A549 (cell line): ENCODE results near the gene CWC15.

Source experiments
- JUNB ChIP-seq: fragments of >200 bp; sonication (Bioruptor Twin); formaldehyde crosslinking; IDR thresholded peaks from 2 replicates; pipeline ENCODE4 v1.6.1; 2016
- POLR2A ChIP-seq: IDR thresholded peaks from 2 replicates; pipeline ENCODE4 v1.6.1; 2012; ENCODE audit warnings: mild to moderate bottlenecking, low read length
- TF ChIP-seq, protein P1 (sequence below): IDR thresholded peaks from 2 replicates; pipeline ENCODE4 v1.6.1; 2012
- TF ChIP-seq, protein P2 (sequence below): IDR thresholded peaks from 2 replicates; pipeline ENCODE4 v1.6.1; 2012
- TF ChIP-seq, protein P3 (sequence below): fragments of >200 bp; sonication (Bioruptor Twin); formaldehyde crosslinking; IDR thresholded peaks from 3 replicates; pipeline ENCODE4 v1.5.1; 2016
- TF ChIP-seq, protein P4 (sequence below): fragments of 450-650 bp; IDR thresholded peaks from 2 replicates; pipeline ENCODE4 v1.6.1; 2014; ENCODE audit warnings: antibody characterized with exemption
- TF ChIP-seq, protein P5 (sequence below): fragments of 200-600 bp; sonication (generic); IDR thresholded peaks from 2 replicates; pipeline ENCODE4 v1.6.1; 2016; ENCODE audit warnings: antibody characterized with exemption, mild to moderate bottlenecking, moderate library complexity

DNA sequence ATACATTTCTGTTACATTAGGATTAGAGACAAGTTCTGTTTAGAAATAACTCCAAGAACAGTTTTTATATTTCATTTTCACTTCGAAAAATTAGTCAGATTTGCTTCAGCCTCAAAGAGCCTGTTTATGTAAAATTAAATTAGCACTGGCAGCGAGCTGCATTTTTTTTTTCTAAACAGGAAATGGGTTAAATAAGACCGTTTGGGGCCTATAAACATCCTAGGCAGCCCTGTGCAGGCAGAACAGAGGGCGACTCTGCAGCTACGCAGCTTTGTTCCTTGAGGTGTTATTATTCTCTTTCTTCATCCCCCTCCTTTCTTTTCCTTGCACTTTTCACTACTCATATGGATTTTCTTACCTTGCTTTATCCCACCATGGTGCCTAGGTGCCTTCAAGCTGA lies 48.7 kb downstream of the CWC15 start:
- TF ChIP-seq, protein P1, sequence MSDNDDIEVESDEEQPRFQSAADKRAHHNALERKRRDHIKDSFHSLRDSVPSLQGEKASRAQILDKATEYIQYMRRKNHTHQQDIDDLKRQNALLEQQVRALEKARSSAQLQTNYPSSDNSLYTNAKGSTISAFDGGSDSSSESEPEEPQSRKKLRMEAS: no peak
- TF ChIP-seq, protein P2, sequence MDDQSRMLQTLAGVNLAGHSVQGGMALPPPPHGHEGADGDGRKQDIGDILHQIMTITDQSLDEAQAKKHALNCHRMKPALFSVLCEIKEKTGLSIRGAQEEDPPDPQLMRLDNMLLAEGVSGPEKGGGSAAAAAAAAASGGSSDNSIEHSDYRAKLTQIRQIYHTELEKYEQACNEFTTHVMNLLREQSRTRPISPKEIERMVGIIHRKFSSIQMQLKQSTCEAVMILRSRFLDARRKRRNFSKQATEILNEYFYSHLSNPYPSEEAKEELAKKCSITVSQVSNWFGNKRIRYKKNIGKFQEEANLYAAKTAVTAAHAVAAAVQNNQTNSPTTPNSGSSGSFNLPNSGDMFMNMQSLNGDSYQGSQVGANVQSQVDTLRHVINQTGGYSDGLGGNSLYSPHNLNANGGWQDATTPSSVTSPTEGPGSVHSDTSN: no peak
- TF ChIP-seq JUNB (no peak), POLR2A (no peak)
- TF ChIP-seq, protein P3, sequence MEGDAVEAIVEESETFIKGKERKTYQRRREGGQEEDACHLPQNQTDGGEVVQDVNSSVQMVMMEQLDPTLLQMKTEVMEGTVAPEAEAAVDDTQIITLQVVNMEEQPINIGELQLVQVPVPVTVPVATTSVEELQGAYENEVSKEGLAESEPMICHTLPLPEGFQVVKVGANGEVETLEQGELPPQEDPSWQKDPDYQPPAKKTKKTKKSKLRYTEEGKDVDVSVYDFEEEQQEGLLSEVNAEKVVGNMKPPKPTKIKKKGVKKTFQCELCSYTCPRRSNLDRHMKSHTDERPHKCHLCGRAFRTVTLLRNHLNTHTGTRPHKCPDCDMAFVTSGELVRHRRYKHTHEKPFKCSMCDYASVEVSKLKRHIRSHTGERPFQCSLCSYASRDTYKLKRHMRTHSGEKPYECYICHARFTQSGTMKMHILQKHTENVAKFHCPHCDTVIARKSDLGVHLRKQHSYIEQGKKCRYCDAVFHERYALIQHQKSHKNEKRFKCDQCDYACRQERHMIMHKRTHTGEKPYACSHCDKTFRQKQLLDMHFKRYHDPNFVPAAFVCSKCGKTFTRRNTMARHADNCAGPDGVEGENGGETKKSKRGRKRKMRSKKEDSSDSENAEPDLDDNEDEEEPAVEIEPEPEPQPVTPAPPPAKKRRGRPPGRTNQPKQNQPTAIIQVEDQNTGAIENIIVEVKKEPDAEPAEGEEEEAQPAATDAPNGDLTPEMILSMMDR: no peak
- TF ChIP-seq, protein P4, sequence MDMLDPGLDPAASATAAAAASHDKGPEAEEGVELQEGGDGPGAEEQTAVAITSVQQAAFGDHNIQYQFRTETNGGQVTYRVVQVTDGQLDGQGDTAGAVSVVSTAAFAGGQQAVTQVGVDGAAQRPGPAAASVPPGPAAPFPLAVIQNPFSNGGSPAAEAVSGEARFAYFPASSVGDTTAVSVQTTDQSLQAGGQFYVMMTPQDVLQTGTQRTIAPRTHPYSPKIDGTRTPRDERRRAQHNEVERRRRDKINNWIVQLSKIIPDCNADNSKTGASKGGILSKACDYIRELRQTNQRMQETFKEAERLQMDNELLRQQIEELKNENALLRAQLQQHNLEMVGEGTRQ: no peak
- TF ChIP-seq, protein P5, sequence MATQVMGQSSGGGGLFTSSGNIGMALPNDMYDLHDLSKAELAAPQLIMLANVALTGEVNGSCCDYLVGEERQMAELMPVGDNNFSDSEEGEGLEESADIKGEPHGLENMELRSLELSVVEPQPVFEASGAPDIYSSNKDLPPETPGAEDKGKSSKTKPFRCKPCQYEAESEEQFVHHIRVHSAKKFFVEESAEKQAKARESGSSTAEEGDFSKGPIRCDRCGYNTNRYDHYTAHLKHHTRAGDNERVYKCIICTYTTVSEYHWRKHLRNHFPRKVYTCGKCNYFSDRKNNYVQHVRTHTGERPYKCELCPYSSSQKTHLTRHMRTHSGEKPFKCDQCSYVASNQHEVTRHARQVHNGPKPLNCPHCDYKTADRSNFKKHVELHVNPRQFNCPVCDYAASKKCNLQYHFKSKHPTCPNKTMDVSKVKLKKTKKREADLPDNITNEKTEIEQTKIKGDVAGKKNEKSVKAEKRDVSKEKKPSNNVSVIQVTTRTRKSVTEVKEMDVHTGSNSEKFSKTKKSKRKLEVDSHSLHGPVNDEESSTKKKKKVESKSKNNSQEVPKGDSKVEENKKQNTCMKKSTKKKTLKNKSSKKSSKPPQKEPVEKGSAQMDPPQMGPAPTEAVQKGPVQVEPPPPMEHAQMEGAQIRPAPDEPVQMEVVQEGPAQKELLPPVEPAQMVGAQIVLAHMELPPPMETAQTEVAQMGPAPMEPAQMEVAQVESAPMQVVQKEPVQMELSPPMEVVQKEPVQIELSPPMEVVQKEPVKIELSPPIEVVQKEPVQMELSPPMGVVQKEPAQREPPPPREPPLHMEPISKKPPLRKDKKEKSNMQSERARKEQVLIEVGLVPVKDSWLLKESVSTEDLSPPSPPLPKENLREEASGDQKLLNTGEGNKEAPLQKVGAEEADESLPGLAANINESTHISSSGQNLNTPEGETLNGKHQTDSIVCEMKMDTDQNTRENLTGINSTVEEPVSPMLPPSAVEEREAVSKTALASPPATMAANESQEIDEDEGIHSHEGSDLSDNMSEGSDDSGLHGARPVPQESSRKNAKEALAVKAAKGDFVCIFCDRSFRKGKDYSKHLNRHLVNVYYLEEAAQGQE: no peak
